Effector memory CD4-positive, alpha-beta T cell (primary cell): ENCODE measurements around the gene ZNF583.
A peak's percentile ranks its signal among the peaks of the same experiment; 100 is the strongest.

Experiments
- DNase-seq, 3 donors: peaks; one replicate each; pipeline ENCODE4 v3.0.0-alpha.2; 2020
- H3K27ac ChIP-seq: 2 replicates; pipeline ENCODE4 v1.7.0; 2013; ENCODE audit warnings: mild to moderate bottlenecking, low read length, moderate library complexity; ENCODE audit not compliant: insufficient read depth, poor library complexity, severe bottlenecking
- H3K27me3 ChIP-seq: replicated peaks from 2 replicates; pipeline ENCODE4 v1.7.0; 2013; ENCODE audit warnings: mild to moderate bottlenecking, low read length; ENCODE audit not compliant: insufficient read depth, control insufficient read depth, poor library complexity, severe bottlenecking
- H3K36me3 ChIP-seq: 2 replicates; pipeline ENCODE4 v1.7.0; 2013; ENCODE audit warnings: mild to moderate bottlenecking, low read length, moderate library complexity; ENCODE audit not compliant: control insufficient read depth, insufficient read depth
- H3K4me1 ChIP-seq: 2 replicates; pipeline ENCODE4 v1.7.0; 2013; ENCODE audit warnings: low read length, mild to moderate bottlenecking; ENCODE audit not compliant: control insufficient read depth, insufficient read depth, poor library complexity, severe bottlenecking
- H3K4me3 ChIP-seq: 2 replicates; pipeline ENCODE4 v1.7.0; 2013; ENCODE audit warnings: low read length, low read depth, mild to moderate bottlenecking; ENCODE audit not compliant: insufficient read depth, poor library complexity, severe bottlenecking
- H3K9me3 ChIP-seq: 2 replicates; pipeline ENCODE4 v1.7.0; 2013; ENCODE audit warnings: mild to moderate bottlenecking, low read length, moderate library complexity; ENCODE audit not compliant: control insufficient read depth

ZNF583 gene

GRCh38 chr19:56383826-56384605 is 20.1 kb upstream of the ZNF583 start:
- Histone ChIP-seq H3K9me3 (peaks cover 31% of the 10 kb centered on the region), H3K27me3 (no peaks in the 10 kb centered on the region)

DNA sequence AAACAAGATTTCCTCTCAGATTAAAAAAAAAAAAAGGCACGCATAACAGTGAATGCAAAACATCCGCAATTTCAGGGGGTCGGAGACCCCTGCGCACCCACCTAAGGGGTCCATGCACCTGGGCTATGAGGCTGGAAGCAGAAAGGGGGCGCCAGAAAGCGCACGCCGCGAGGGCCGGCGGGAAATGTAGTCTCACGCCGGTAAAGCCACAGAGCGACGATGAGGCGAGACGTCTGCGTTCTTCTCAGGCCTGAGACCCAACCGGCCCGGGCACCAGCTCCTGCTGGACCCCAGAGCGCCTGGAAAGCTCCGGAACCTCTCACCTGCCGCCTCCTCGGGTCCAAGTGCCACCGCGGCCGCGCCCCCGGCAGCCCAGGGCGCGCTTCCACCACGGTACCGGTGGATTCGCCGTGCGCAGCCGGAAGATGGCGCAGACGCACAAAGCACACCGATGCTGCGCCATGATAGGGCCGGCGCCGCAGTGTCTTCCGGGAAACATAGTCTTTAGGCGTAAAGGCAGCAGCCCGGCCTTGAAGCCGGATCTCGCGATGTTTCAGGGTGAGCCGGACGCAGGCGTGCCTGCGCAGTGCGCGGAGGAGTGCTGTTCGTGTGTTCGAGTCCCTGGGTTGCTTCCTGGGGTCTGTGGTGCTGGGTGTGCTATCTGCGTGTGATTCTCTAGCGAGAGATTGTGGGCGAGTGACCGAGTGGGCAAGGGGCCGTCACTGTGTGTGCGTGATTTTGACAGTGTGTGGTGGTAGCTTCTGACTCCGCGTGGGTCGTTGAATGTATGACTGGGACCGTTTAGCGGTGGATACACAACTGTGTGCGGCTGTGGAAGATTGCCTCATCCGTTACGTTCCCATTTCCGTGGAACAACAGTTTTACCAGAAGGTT is 10.8 kb upstream of the ZNF583 start, which contains the start of gene ZNF582:
Gene ZNF582 (minus strand): TSS at position 416 of the 894 bp plus-strand sequence. CDS start 1,782 bp downstream, outside the sequence.
- Histone ChIP-seq H3K4me3 (peak within 1 kb of the TSS; percentile 72), H3K9me3 (peaks cover 8% of the 10 kb centered on the region), H3K36me3 (peaks cover 16% of the 10 kb centered on the region), H3K27me3 (no peaks in the 10 kb centered on the region), H3K27ac (peak within 1 kb of the TSS; percentile 87), H3K4me1 (no peaks in the 10 kb centered on the region)
- DNase-seq = peak; percentile 76 to 85 (median 79)

More at GRCh38 chr19:56383826-56384605, 20.1 kb upstream of the ZNF583 start:
- Histone ChIP-seq H3K27ac (no peak overlapping the region), H3K4me1 (no peaks in the 10 kb centered on the region), H3K36me3 (peaks cover 13% of the 10 kb centered on the region), H3K4me3 (no peak overlapping the region)
- DNase-seq = no peak

- Histone ChIP-seq H3K9me3 (peaks cover 23% of the 10 kb centered on the region), H3K27me3 (no peaks in the 10 kb centered on the region), H3K27ac (no peak overlapping the region), H3K4me3 (no peak overlapping the region), H3K36me3 (peaks cover 12% of the 10 kb centered on the region), H3K4me1 (no peaks in the 10 kb centered on the region)
- DNase-seq = no peak
These were observed 5.3 kb upstream of the ZNF583 start for GRCh38 chr19:56398809-56399208.

DNA sequence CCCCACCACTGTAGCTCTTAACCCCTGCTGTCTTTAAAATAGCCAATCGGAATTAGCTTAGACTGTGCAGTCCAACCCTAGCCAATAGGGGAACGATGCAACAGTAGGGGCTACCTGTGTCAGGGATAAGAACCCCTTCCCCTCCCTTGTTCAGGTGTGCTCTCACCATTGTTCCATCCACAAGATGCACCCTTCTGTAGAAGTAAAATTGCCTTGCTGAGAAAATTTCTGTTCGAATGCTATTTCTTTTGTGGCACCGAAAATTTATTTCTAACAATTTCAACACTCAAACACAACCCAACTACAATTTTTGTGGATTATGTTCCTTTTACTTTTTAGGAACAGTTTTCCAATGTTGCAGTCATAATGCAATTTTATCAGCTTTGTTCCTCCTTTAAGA is 3.6 kb upstream of the ZNF583 start:
- Histone ChIP-seq H3K27ac (no peak overlapping the region), H3K9me3 (peaks cover 23% of the 10 kb centered on the region), H3K27me3 (no peaks in the 10 kb centered on the region), H3K36me3 (peaks cover 12% of the 10 kb centered on the region), H3K4me1 (peaks cover 12% of the 10 kb centered on the region), H3K4me3 (no peak overlapping the region)
- DNase-seq = no peak

DNA sequence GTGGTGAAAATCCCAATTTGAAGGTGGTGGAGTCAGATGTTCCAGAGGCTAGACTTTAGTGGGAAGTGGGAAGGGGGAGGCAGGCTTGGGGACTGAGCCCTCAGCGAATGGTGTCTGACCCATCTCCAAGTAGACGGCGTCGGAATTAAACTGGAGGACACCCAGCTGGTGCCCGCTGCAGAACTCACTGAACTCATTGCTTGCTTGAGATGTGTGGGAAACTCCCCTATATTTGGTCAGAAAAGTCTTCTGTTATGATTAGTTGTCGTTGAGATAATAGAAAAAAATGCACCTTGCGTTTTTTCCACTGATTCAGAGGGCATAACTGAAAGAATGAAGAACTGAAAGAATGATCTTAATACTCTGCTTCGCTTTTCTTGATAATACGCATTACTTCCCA is 871 bp upstream of the ZNF583 start:
- DNase-seq = no peak
- peaks cover 20% of the 10 kb centered on the region for H3K36me3 ChIP-seq
- peak overlapping the region; percentile 84 for H3K4me3 ChIP-seq
- H3K27ac ChIP-seq = peak overlapping the region; percentile 93
- H3K27me3 ChIP-seq = no peaks in the 10 kb centered on the region
- H3K4me1 ChIP-seq = peaks cover 12% of the 10 kb centered on the region
- H3K9me3 ChIP-seq = peaks cover 16% of the 10 kb centered on the region

DNA sequence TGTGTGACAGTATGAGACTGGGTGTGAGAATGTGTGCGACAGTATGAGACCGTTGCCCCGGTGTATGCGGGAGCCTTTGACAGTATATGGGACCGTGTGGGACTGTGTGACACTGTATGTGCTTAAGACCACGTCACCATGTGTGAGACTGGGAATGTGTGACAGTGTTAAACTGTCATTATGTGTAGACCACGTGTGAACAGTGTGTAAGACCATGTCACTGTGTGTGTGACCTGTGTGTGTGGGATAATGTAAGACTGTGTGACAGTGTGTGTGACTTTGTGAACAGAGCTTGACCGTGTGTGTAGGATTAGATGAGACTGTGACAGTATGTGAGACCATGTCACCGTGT is 549 bp downstream of the ZNF583 start:
- peaks cover 17% of the 10 kb centered on the region for H3K9me3 ChIP-seq
- peaks cover 29% of the 10 kb centered on the region for H3K36me3 ChIP-seq
- H3K27me3 ChIP-seq = no peaks in the 10 kb centered on the region
- H3K27ac ChIP-seq = peak overlapping the region; percentile 93
- peak overlapping the region; percentile 84 for H3K4me3 ChIP-seq
- peaks cover 12% of the 10 kb centered on the region for H3K4me1 ChIP-seq
- DNase-seq = no peak

GRCh38 chr19:56405062-56405461 is 930 bp downstream of the ZNF583 start:
- no peak overlapping the region for H3K27ac ChIP-seq

DNA sequence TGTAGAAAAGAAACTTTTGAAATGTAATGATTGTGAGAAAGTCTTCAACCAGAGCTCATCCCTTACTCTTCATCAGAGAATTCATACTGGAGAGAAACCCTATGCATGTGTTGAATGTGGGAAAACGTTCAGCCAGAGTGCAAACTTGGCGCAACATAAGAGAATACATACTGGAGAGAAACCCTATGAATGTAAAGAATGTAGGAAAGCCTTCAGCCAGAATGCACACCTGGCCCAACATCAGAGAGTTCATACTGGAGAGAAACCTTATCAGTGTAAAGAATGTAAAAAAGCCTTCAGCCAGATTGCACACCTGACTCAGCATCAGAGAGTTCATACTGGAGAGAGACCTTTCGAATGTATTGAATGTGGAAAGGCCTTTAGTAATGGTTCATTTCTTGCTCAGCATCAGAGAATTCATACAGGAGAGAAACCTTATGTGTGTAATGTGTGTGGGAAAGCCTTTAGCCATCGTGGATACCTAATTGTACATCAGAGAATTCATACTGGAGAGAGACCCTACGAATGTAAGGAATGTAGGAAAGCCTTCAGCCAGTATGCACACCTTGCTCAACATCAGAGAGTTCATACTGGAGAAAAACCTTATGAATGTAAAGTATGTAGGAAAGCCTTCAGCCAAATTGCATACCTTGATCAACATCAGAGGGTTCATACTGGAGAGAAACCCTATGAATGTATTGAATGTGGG is 19.3 kb downstream of the ZNF583 start:
- Histone ChIP-seq H3K27ac (no peak overlapping the region), H3K4me1 (no peaks in the 10 kb centered on the region), H3K9me3 (peaks cover 68% of the 10 kb centered on the region), H3K36me3 (peaks cover 39% of the 10 kb centered on the region), H3K4me3 (peak overlapping the region; percentile 0), H3K27me3 (no peaks in the 10 kb centered on the region)
- no peak for DNase-seq

More at GRCh38 chr19:56405062-56405461, 930 bp downstream of the ZNF583 start:
- H3K4me1 ChIP-seq = peaks cover 12% of the 10 kb centered on the region
- H3K27me3 ChIP-seq = no peaks in the 10 kb centered on the region
- H3K4me3 ChIP-seq = no peak overlapping the region
- peaks cover 32% of the 10 kb centered on the region for H3K36me3 ChIP-seq
- DNase-seq = no peak
- peaks cover 21% of the 10 kb centered on the region for H3K9me3 ChIP-seq

DNA sequence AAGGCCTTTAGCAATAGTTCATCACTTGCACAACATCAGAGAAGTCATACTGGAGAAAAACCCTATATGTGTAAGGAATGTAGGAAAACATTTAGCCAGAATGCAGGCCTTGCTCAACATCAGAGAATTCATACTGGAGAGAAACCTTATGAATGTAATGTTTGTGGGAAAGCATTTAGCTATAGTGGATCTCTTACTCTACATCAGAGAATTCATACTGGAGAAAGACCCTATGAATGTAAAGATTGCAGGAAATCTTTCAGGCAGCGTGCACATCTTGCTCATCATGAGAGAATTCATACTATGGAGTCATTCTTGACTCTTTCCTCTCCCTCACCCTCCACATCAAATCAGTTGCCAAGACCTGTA is 19.8 kb downstream of the ZNF583 start:
- no peak for DNase-seq
- peak overlapping the region; percentile 0 for H3K4me3 ChIP-seq
- H3K27me3 ChIP-seq = no peaks in the 10 kb centered on the region
- no peaks in the 10 kb centered on the region for H3K4me1 ChIP-seq
- no peak overlapping the region for H3K27ac ChIP-seq
- H3K36me3 ChIP-seq = peaks cover 36% of the 10 kb centered on the region
- peaks cover 73% of the 10 kb centered on the region for H3K9me3 ChIP-seq
